Caco-2 (cell line): ENCODE data around the gene ARMS2. TPM values are rescaled to one million over a fixed set of nuclear protein-coding genes. Genes with fewer than 3 reads are reported as not detected.

Experiments
- BruUV-seq: library from RNA; stranded (reverse); fragments of 400-500 nt; replicated peaks from 2 replicates; lab custom pipeline; 2021; lab: Mats Ljungman, UMichigan
- CTCF ChIA-PET: fragments of 300-600 bp; sonication (Branson Sonifier 250); formaldehyde crosslinking; loops from one replicate; lab custom pipeline; 2022; ENCODE audit warnings: antibody characterized with exemption; lab: Charles Lee
- POLR2A ChIA-PET: fragments of 300-600 bp; sonication (Branson Sonifier 250); formaldehyde crosslinking; loops from one replicate; lab custom pipeline; 2022; ENCODE audit warnings: antibody characterized with exemption; lab: Charles Lee
- DNase-seq, 2 experiments: peaks; one replicate each; pipeline versions ENCODE4 v3.0.0 to v3.0.0-alpha.2; 2020 to 2022
- H3K27me3 ChIP-seq: replicated peaks from 2 replicates; pipeline ENCODE4 v1.6.0; 2011; ENCODE audit warnings: low read length; ENCODE audit not compliant: control insufficient read depth, insufficient read depth
- H3K36me3 ChIP-seq: 2 replicates; pipeline ENCODE4 v1.5.1; 2011; ENCODE audit warnings: low read length; ENCODE audit not compliant: control insufficient read depth, insufficient read depth
- H3K4me1 ChIP-seq: fragments of 250-450 bp; sonication (Bioruptor Pico); 2 replicates; pipeline ENCODE4 v1.5.1; 2020; ENCODE audit warnings: mild to moderate bottlenecking
- H3K4me3 ChIP-seq: 2 replicates; pipeline ENCODE4 v1.5.1; 2011; ENCODE audit warnings: low read depth, mild to moderate bottlenecking, control low read depth, low read length
- H3K9me3 ChIP-seq: fragments of 250-450 bp; sonication (Bioruptor Pico); 2 replicates; pipeline ENCODE4 v1.5.1; 2020; ENCODE audit warnings: mild to moderate bottlenecking, moderate library complexity
- H3K27ac Mint-ChIP-seq: one replicate; pipeline ENCODE4 v1.8.0; 2022; ENCODE audit warnings: mixed read lengths; ENCODE audit not compliant: unreplicated experiment
- H3K27me3 Mint-ChIP-seq: one replicate; pipeline ENCODE4 v1.8.0; 2022; ENCODE audit warnings: mixed read lengths; ENCODE audit not compliant: insufficient read depth, unreplicated experiment
- H3K36me3 Mint-ChIP-seq: one replicate; pipeline ENCODE4 v1.8.0; 2022; ENCODE audit warnings: mild to moderate bottlenecking, mixed read lengths; ENCODE audit not compliant: insufficient read depth, unreplicated experiment
- H3K4me1 Mint-ChIP-seq: one replicate; pipeline ENCODE4 v1.8.0; 2022; ENCODE audit warnings: low read depth, mixed read lengths; ENCODE audit not compliant: unreplicated experiment
- H3K4me3 Mint-ChIP-seq: one replicate; pipeline ENCODE4 v1.8.0; 2022; ENCODE audit warnings: mild to moderate bottlenecking, moderate library complexity, mixed read lengths; ENCODE audit not compliant: unreplicated experiment
- H3K9me3 Mint-ChIP-seq: one replicate; pipeline ENCODE4 v1.8.0; 2022; ENCODE audit warnings: mixed read lengths; ENCODE audit not compliant: unreplicated experiment
- intact Hi-C: fragments of 100-400 bp; cut with micrococcal nuclease; formaldehyde crosslinking; loops from one replicate; pipeline ENCODE4 v1.10.0; 2022; ENCODE audit not compliant: unreplicated experiment
- total RNA-seq: library from RNA; stranded (reverse); gene quantifications from 2 replicates; pipeline ENCODE4 v1.2.3, GENCODE V29; 2022
- TF ChIP-seq, protein P1 (sequence below), 2 experiments: fragments of 200-600 bp in 1 of 2; IDR thresholded peaks; 1 replicate in 1 of 2; 2 replicates in 1 of 2; pipeline versions ENCODE4 v1.5.1 to v1.8.0; 2011 to 2022; ENCODE audit warnings: antibody characterized with exemption in 1 of 2, control low read depth in 1 of 2, inconsistent platforms in 1 of 2, low read depth in 1 of 2, low read length in 1 of 2, mild to moderate bottlenecking in 1 of 2, moderate library complexity in 1 of 2; ENCODE audit not compliant: insufficient read depth in 1 of 2, severe bottlenecking in 1 of 2, unreplicated experiment in 1 of 2

Gene ARMS2
- total RNA-seq, 1 experiment from 2014 or later, result not detected

DNA sequence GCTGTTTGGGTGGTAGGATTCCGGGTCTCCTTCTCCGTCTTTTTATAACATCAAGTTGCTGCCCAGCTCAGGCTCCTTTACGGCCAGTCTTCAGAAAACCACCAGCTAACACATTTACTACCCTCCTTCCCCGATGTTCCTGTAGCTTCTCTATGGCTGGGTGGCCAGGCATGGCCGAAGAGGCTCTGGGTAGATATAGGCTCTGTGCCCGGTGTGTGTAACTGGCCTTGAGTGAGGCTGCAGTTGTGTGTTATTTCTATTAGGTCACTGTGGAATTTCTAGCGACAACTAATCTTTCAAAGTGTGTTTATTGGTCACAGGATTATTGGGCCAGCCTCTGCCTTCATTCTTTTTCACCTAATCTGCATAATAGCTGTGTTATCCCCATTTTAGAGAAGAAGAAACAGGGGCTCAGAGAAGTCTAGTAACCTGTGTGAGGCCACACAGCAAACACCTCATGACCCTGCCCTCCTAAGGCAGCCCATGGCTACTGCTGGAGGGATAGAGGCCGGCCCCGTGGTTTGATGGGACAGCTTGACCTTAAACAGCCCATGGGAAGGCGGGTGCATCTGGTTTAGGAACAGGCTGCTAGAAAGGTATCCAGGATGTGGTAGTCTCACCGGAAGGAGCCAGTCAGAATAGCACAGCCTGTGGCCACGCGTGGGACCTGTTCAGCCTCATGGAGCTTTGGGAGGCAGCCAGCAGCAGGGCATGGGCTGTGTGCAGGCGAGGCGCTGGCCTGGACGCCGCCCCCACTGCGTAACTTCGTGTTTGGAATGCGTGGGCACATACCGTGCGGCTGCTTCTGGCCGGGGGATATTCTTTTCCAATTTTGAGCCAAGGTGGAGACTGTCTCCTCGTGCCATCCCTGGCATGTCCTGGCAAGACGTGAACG is 36.6 kb downstream of the ARMS2 start:
- POLR2A ChIA-PET, result no interaction called here

DNA sequence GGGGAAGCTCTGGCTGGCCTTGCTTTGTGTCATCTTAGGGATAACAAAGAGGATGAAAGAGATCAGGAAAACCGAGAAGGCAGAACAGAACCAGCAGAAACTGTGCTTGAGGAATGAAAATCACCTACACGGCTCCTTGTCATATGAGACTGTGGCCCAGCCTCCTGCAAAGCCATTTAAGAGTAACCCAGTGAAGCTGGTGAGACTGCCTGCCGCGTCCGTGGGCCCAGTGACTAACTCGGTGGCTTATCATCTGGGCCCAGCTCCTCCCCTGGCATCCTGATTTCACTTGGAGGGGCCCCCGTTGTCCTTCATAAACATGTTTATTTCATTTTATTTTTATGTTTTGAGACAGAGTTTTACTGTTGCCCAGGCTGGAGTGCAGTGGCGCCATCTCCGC is 37.6 kb downstream of the ARMS2 start:
- H3K9me3 ChIP-seq, result no peaks in the 10 kb centered on the region
- H3K4me1 ChIP-seq, result no peaks in the 10 kb centered on the region
- TF ChIP-seq, protein P1, sequence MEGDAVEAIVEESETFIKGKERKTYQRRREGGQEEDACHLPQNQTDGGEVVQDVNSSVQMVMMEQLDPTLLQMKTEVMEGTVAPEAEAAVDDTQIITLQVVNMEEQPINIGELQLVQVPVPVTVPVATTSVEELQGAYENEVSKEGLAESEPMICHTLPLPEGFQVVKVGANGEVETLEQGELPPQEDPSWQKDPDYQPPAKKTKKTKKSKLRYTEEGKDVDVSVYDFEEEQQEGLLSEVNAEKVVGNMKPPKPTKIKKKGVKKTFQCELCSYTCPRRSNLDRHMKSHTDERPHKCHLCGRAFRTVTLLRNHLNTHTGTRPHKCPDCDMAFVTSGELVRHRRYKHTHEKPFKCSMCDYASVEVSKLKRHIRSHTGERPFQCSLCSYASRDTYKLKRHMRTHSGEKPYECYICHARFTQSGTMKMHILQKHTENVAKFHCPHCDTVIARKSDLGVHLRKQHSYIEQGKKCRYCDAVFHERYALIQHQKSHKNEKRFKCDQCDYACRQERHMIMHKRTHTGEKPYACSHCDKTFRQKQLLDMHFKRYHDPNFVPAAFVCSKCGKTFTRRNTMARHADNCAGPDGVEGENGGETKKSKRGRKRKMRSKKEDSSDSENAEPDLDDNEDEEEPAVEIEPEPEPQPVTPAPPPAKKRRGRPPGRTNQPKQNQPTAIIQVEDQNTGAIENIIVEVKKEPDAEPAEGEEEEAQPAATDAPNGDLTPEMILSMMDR (IDR thresholded peaks at IDR 0.05; ENCODE audit: insufficient read depth in 1 of 2, low read depth in 1 of 2, low read length in 1 of 2, severe bottlenecking in 1 of 2, unreplicated experiment in 1 of 2), result no peak
- intact Hi-C loops, result no loop called here
- no peaks in the 10 kb centered on the region for H3K27me3 ChIP-seq
- Mint-ChIP-seq H3K27ac (no peak overlapping the region), H3K27me3 (peaks cover 6% of the 10 kb centered on the region), H3K4me1 (no peaks in the 10 kb centered on the region), H3K9me3 (no peaks in the 10 kb centered on the region), H3K4me3 (no peak overlapping the region), H3K36me3 (no peaks in the 10 kb centered on the region)
- no peak for DNase-seq
- ChIA-PET CTCF (no interaction called here), POLR2A (no interaction called here)
- no peak overlapping the region for H3K4me3 ChIP-seq
- no TSS peak for BruUV-seq
- no peaks in the 10 kb centered on the region for H3K36me3 ChIP-seq

More for the DNA sequence above, 36.6 kb downstream of the ARMS2 start:
- H3K27ac Mint-ChIP-seq, result no peak overlapping the region
- H3K4me1 ChIP-seq, result no peaks in the 10 kb centered on the region
- peaks cover 6% of the 10 kb centered on the region for H3K27me3 Mint-ChIP-seq
- no peaks in the 10 kb centered on the region for H3K27me3 ChIP-seq
- DNase-seq, result no peak
- H3K4me3 Mint-ChIP-seq, result no peak overlapping the region
- no peaks in the 10 kb centered on the region for H3K9me3 ChIP-seq
- TF ChIP-seq, protein P1 (IDR thresholded peaks at IDR 0.05; ENCODE audit: insufficient read depth in 1 of 2, low read depth in 1 of 2, low read length in 1 of 2, severe bottlenecking in 1 of 2, unreplicated experiment in 1 of 2), result no peak
- H3K36me3 Mint-ChIP-seq, result no peaks in the 10 kb centered on the region
- intact Hi-C loops, result no loop called here
- BruUV-seq, result no TSS peak
- no peaks in the 10 kb centered on the region for H3K4me1 Mint-ChIP-seq
- no peak overlapping the region for H3K4me3 ChIP-seq
- no peaks in the 10 kb centered on the region for H3K9me3 Mint-ChIP-seq
- CTCF ChIA-PET, result no interaction called here
- H3K36me3 ChIP-seq, result no peaks in the 10 kb centered on the region

DNA sequence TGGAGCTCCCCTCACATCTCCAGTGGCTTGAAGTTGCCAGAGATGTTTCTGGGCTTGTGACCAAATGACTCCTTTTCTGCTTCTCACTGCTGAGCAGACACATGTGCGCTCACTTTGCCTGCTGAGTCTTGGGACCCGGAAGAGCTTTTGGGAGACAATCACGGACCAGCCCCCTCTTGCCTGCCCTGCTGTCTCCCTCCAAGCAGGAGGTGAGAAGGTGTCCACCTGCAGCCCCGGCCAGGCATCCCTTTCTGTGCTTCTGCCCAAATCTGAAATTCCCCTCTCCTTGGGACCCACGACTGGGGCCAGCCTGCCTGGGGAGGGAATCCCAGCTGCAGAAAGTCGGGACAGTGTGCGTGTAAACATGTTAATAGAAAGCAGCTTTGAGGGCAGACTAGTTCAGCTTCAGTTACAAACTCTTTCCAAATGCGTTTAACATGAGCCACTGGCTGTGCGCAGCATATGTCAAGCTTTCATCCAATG is 38.6 kb downstream of the ARMS2 start:
- no peaks in the 10 kb centered on the region for H3K27me3 ChIP-seq
- no peak overlapping the region for H3K4me3 Mint-ChIP-seq
- peaks cover 5% of the 10 kb centered on the region for H3K27me3 Mint-ChIP-seq
- BruUV-seq, result no TSS peak
- H3K4me1 Mint-ChIP-seq, result no peaks in the 10 kb centered on the region
- DNase-seq, result no peak
- no peak overlapping the region for H3K4me3 ChIP-seq
- H3K27ac Mint-ChIP-seq, result no peak overlapping the region
- H3K4me1 ChIP-seq, result no peaks in the 10 kb centered on the region
- H3K36me3 Mint-ChIP-seq, result no peaks in the 10 kb centered on the region
- TF ChIP-seq, protein P1 (IDR thresholded peaks at IDR 0.05; ENCODE audit: insufficient read depth in 1 of 2, low read depth in 1 of 2, low read length in 1 of 2, severe bottlenecking in 1 of 2, unreplicated experiment in 1 of 2), result no peak
- ChIA-PET POLR2A (no interaction called here), CTCF (interaction anchor here (0.5 kb wide), 1 partner anchor 24 kb away, joined by 7 read pairs; no protein-coding TSS in a partner anchor)
- H3K36me3 ChIP-seq, result no peaks in the 10 kb centered on the region
- H3K9me3 ChIP-seq, result no peaks in the 10 kb centered on the region
- no peaks in the 10 kb centered on the region for H3K9me3 Mint-ChIP-seq
- intact Hi-C loops, result no loop called here
